ENCODE data around the gene FAM174B.

FAM174B gene

DNA sequence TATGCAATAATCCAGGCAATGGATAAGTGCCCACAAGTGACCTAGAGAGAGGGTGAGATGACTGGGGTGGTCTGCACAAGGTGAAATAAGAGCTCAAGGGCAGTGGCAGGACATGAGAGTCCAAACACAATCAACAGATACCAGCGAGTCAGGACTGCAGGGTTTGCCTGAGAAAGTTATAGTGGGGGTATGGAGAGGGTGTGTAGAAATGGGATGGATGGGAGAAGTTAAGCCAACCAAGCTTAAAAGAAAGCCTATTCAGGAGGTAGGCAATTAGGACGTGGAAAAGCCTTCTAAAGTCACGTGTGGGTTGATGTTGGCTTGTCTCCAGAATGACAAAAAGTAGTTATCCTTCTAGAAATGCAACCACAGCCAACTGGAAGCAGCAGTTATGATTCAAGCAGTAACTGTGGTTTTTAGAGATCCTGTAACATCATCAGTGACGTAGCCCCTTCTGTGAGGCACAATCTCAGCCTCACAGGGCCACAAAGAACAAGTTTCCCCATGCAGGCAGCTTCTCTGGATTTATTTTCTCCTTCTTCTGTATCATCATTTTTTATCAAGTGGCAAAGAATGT is 56.1 kb downstream of the FAM174B start:
- DNase-seq (ENCODE audit: low read depth) = no peak

GRCh38 chr15:92597548-92597947 is 58.0 kb downstream of the FAM174B start:
- DNase-seq (ENCODE audit: low read depth) = no peak

GRCh38 chr15:92596623-92597022 is 59.0 kb downstream of the FAM174B start:
- DNase-seq (ENCODE audit: low read depth) = no peak

GRCh38 chr15:92595506-92596381 is 59.8 kb downstream of the FAM174B start:
- DNase-seq (ENCODE audit: low read depth) = no peak

- DNase-seq (ENCODE audit: low read depth) = no peak
Measured at GRCh38 chr15:92591275-92591674, 64.3 kb downstream of the FAM174B start.

GRCh38 chr15:92586966-92587365 is 68.6 kb downstream of the FAM174B start:
- no peak for DNase-seq (ENCODE audit: low read depth)

GRCh38 chr15:92586383-92586942 is 69.1 kb downstream of the FAM174B start:
- no peak for DNase-seq (ENCODE audit: low read depth)

GRCh38 chr15:92584105-92584504 is 71.5 kb downstream of the FAM174B start:
- no peak for DNase-seq (ENCODE audit: low read depth)

GRCh38 chr15:92583096-92584034 is 72.2 kb downstream of the FAM174B start:
- no peak for DNase-seq (ENCODE audit: low read depth)

DNA sequence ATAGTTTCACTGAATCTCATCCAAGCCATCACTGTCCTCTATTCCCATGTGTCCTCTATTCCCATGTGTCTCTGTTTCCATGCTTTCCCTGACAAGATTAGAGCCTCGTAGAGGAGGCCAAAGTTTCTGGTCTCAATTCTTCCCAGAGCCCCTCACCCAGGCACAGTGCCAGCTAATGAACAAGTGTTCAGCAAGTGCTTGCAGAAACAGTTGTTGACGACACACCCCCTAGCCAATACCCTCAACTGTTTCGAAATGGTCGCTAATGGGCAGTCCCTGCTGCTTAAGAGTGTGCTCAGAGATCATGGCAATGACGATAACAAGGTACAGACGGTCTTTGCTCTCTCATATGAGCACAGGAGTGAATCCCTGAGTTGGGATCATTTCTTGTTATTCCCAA is 73.4 kb downstream of the FAM174B start:
- DNase-seq (ENCODE audit: low read depth) = no peak

GRCh38 chr15:92580933-92581445 is 74.6 kb downstream of the FAM174B start:
- DNase-seq (ENCODE audit: low read depth) = no peak

- no peak for DNase-seq (ENCODE audit: low read depth)
Measured at GRCh38 chr15:92580521-92580920, 75.1 kb downstream of the FAM174B start.

- no peak for DNase-seq (ENCODE audit: low read depth)
Measured at GRCh38 chr15:92579931-92580470, 75.6 kb downstream of the FAM174B start.

DNA sequence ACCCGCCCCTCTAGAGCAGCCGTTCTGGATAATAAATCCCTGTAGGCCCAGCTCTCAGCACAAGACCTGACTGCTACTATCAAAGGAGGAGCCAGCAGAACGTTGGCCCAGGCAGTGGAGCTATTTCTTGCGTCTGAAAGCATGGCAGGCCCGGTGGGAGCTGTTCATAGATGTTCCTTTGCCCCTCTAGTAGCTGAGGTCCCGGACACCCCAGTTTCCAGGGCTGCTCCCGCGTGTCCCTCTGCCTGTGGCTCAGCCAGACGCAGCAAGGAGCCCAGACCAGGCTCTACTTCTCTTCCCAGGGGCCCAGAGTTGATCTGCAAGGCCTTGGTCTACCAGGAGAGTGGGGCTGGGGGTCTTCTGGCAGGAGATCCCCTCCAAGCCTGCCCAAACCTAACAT is 76.1 kb downstream of the FAM174B start:
- no peak for DNase-seq (ENCODE audit: low read depth)

GRCh38 chr15:92578096-92578835 is 77.3 kb downstream of the FAM174B start:
- no peak for DNase-seq (ENCODE audit: low read depth)

DNA sequence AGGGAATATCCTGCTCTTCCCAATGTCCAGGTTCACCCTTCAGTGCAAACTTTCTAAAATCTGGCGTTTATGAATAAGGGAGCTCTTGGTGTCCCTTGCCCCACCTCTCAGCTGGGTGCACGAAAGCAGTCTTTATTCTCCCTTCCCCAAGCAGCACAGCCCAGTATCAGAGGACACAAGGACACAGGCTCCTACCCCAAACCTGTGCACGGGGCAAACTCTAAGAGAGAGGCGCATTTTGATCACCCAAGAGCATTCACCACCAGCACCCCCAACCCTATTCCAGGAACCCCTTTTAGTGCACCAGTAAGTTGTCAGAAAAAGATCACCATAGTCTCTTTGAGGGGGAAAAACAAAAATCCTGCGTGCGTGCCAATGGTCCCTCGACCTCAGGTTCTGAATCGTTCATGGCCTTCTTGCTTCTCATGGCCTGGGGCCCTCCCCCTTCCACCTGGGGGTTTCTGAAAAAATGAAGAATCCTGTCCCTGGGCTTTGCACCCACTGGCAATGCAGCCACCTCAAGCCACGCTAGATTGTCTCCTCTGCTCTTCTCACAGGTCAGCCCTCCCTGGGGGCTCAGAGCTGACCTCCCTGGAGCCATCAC is 78.9 kb downstream of the FAM174B start:
- no peak for DNase-seq (ENCODE audit: low read depth)

- DNase-seq (ENCODE audit: low read depth) = no peak
Measured at GRCh38 chr15:92574566-92574965, 81.0 kb downstream of the FAM174B start.

DNA sequence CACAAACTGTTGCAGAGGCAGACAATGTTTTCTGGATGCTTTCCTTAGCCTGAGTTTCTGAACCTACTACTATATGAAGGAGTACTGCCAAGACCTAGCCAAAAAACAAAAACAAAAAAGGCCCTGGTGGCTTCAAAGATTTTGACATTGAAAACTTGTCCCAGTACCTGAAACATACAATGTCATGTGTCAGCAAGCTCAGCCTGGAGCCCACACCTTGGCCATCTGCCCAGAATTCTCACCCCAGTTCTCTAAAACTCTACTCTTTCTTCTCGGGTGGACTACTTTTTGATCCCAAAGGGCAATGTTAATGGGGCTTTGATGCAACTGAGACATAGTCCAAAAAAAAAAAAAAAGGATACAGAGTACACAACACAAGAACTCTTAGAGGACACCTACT is 81.4 kb downstream of the FAM174B start:
- DNase-seq (ENCODE audit: low read depth) = no peak

DNA sequence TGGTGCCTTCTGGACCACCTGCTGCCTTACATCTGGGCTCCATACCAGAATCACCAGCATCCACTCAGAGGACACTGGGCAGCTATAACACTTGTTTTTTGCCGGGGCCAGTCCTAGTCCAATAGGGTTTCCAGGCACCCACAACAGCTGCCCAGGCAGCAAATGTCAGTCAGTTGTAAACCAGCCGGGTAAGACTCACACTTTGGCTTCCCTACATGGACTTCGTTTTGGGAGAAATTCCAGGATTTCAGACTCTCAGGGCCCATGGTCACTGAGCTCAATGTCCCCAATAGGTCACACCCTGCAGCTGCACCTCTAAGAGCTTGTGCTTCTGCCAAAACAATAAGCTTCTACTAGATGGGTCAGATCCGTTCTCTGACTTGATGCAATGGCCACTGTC is 83.8 kb downstream of the FAM174B start:
- no peak for DNase-seq (ENCODE audit: low read depth)

DNA sequence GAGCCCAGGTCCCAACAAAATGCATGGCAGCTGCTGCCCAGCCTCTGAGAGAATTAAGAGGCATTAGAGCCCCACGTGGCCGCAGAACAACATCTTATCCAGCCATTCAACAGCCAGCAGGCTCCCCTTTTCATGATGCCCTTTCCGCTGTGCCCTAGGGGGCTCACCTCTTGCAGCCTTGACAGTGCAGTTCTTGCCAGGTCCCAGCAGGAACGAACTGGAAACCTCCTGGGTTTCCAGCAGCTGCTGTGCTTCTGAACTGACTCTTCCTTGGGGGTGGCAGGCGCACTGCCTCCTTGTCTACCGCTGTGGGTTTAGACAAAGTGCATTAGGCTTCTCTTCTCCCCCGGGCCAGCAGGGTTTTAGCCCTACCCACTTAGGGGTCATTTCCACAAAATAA is 85.2 kb downstream of the FAM174B start:
- no peak for DNase-seq (ENCODE audit: low read depth)

DNA sequence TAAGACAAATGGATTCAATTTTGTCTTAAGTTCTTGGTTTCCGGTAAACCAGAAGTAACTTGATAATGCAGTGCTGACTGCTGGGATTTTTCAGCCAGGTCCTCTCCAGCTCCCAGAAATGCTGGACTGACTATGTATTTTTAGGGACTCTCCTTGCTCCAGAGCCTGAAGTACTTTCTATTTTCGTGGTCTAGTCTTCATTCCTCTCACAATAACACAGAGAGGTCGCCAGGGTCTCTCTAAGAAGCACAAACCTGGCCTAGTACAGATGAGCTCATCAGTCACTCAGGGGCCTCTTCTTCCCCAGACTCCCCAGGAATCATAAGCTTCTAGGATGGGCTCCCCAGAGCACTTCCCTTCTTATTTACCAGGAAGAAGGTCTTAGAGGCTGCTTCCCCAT is 85.8 kb downstream of the FAM174B start:
- DNase-seq (ENCODE audit: low read depth) = no peak
